Osteoblast (primary cell): ENCODE measurements around the gene PTPMT1. TPM values are rescaled to one million over a fixed set of nuclear protein-coding genes. Genes with fewer than 3 reads are reported as not detected.
"Not testable (repeated sequence)": the region's sequence is repeated elsewhere in the genome, so short reads cannot be mapped to it uniquely, and the experiment has no call there.

Experiments
- DNase-seq: peaks from one replicate; pipeline ENCODE4 v3.0.0; 2011; ENCODE audit warnings: low spot score, mixed read lengths; ENCODE audit not compliant: insufficient read length; ENCODE audit errors: missing footprints
- H2AFZ ChIP-seq: 2 replicates; pipeline ENCODE4 v1.6.0; 2011; ENCODE audit warnings: mild to moderate bottlenecking, low read length
- H3K27ac ChIP-seq: 2 replicates; pipeline ENCODE4 v1.5.1; 2011; ENCODE audit warnings: mild to moderate bottlenecking, low read depth, low read length, moderate library complexity
- H3K27me3 ChIP-seq: 2 replicates; pipeline ENCODE4 v1.6.0; 2012; ENCODE audit warnings: mild to moderate bottlenecking, control low read depth, inconsistent platforms, low read length, moderate library complexity; ENCODE audit not compliant: insufficient read depth
- H3K36me3 ChIP-seq: 2 replicates; pipeline ENCODE4 v1.5.1; 2011; ENCODE audit warnings: mild to moderate bottlenecking, low read length, control low read depth, moderate library complexity; ENCODE audit not compliant: insufficient read depth
- H3K4me1 ChIP-seq: 2 replicates; pipeline ENCODE4 v1.5.1; 2011; ENCODE audit warnings: mild to moderate bottlenecking, low read length, control low read depth, moderate library complexity; ENCODE audit not compliant: insufficient read depth
- H3K4me2 ChIP-seq: 2 replicates; pipeline ENCODE4 v1.6.0; 2011; ENCODE audit warnings: mild to moderate bottlenecking, low read length; ENCODE audit not compliant: insufficient read depth
- H3K4me3 ChIP-seq: fragments of 200-600 bp; sonication (generic); 3 replicates; pipeline ENCODE4 v1.5.1; 2012; ENCODE audit warnings: mild to moderate bottlenecking, low read length, inconsistent platforms; ENCODE audit not compliant: insufficient read depth
- H3K79me2 ChIP-seq: 2 replicates; pipeline ENCODE4 v1.6.0; 2012; ENCODE audit warnings: mild to moderate bottlenecking, low read length, control low read depth, inconsistent platforms; ENCODE audit not compliant: insufficient read depth
- H3K9me3 ChIP-seq: 2 replicates; pipeline ENCODE4 v1.5.1; 2011; ENCODE audit warnings: low read depth, low read length, control low read depth
- H4K20me1 ChIP-seq: 2 replicates; pipeline ENCODE4 v1.6.0; 2012; ENCODE audit warnings: mild to moderate bottlenecking, low read length, control low read depth; ENCODE audit not compliant: insufficient read depth
- total RNA-seq: library from RNA; depleted of rRNA; stranded (reverse); fragments of >200 nt; gene quantifications from 2 replicates; pipeline ENCODE4 v1.2.3, GENCODE V29; 2012
- TF ChIP-seq, protein P1 (sequence below): IDR thresholded peaks from 2 replicates; pipeline ENCODE4 v1.5.1; 2011; ENCODE audit warnings: mild to moderate bottlenecking, low read depth, low read length, moderate library complexity; ENCODE audit errors: extremely low read depth

PTPMT1 gene
- total RNA-seq, 1 donor, result 80.7 TPM

DNA sequence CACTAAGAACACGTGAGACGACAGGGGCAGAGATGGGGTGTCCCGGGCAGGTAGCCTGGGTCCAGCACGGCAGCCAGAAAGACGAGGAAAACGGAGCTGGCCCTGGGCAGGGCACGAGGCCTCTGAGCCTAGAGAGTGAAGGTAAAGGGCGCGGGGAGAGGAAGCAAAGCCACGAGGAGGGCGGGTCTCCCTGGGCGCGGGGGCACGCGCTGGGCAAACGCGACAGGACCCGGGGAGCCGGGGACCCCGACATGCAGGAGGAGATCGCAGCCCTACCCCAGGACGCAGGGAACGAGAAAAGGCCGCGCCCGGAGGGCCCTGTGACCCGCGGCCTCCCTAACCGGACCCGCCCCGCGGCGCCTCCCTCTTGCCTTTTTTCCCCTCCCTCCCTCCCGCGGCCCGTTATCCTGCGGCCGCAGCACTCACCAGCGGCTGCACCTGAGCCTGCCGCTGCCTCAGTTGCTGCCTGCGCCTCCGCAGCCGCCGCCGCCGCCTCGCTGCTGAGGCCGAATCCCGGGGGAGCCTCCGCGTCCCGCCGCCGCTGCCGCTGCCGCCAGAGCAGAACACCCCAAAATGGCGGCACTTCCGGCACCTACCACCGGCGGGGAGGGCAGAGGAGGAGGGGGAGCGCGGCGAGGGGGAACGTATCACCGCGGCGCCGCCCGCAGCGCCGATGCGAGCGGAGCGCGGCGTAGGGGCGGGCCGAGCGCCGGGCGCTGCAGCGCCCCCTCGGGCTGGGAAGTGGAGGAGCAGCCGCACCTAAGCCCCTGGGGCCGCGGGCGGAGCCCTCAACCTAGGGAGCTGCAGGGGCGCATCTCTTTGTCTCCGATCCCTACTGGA lies 12.6 kb upstream of the PTPMT1 start, which contains the start of gene CELF1:
Gene CELF1 (minus strand): TSS at position 567 of the 840 bp plus-strand sequence. CDS start 53,609 bp downstream, outside the sequence.
- Histone ChIP-seq H3K27me3 (no peaks in the 10 kb centered on the region), H3K4me3 (peak within 1 kb of the TSS; percentile 97), H3K9me3 (no peaks in the 10 kb centered on the region), H3K79me2 (peaks cover 52% of the 10 kb centered on the region), H3K27ac (peak within 1 kb of the TSS; percentile 88), H2AFZ (peak within 1 kb of the TSS; percentile 98), H3K4me2 (peak within 1 kb of the TSS; percentile 90), H4K20me1 (peaks cover 29% of the 10 kb centered on the region), H3K4me1 (peaks cover 15% of the 10 kb centered on the region), H3K36me3 (peaks cover 3% of the 10 kb centered on the region)
- peak; percentile 97 for DNase-seq
- TF ChIP-seq, protein P1, sequence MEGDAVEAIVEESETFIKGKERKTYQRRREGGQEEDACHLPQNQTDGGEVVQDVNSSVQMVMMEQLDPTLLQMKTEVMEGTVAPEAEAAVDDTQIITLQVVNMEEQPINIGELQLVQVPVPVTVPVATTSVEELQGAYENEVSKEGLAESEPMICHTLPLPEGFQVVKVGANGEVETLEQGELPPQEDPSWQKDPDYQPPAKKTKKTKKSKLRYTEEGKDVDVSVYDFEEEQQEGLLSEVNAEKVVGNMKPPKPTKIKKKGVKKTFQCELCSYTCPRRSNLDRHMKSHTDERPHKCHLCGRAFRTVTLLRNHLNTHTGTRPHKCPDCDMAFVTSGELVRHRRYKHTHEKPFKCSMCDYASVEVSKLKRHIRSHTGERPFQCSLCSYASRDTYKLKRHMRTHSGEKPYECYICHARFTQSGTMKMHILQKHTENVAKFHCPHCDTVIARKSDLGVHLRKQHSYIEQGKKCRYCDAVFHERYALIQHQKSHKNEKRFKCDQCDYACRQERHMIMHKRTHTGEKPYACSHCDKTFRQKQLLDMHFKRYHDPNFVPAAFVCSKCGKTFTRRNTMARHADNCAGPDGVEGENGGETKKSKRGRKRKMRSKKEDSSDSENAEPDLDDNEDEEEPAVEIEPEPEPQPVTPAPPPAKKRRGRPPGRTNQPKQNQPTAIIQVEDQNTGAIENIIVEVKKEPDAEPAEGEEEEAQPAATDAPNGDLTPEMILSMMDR, result peak; percentile 72

DNA sequence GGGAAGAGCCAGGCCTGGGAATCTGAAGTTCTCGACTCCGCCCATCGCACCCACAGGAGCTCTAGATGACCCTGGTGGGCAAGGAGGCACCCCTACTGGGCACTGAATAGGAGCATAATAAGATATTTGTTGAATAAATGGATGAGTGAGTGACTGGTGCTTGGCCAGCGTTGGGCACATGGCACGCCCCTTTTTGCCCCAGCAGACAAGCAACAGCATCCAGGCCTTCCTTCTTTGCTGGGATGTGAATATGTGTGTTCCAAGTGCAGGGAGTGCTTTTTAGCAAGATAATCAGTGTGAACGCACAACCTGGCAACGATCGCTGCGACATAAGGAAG lies 12.0 kb upstream of the PTPMT1 start:
- Histone ChIP-seq H3K9me3 (no peaks in the 10 kb centered on the region), H3K4me1 (peaks cover 11% of the 10 kb centered on the region), H4K20me1 (peaks cover 25% of the 10 kb centered on the region), H3K36me3 (peaks cover 3% of the 10 kb centered on the region), H3K27me3 (no peaks in the 10 kb centered on the region), H3K4me2 (peak overlapping the region; percentile 90), H3K79me2 (peaks cover 46% of the 10 kb centered on the region), H2AFZ (peak overlapping the region; percentile 98), H3K4me3 (peak overlapping the region; percentile 97), H3K27ac (peak overlapping the region; percentile 47)
- TF ChIP-seq, protein P1, result no peak
- DNase-seq, result peak; percentile 91

- H3K9me3 ChIP-seq, H2AFZ ChIP-seq, H4K20me1 ChIP-seq, H3K27me3 ChIP-seq, H3K4me1 ChIP-seq, H3K4me3 ChIP-seq, H3K4me2 ChIP-seq, H3K36me3 ChIP-seq, H3K79me2 ChIP-seq, H3K27ac ChIP-seq, DNase-seq: not testable (repeated sequence)
Measured at GRCh38 chr11:47557004-47557403, 8.4 kb upstream of the PTPMT1 start.

DNA sequence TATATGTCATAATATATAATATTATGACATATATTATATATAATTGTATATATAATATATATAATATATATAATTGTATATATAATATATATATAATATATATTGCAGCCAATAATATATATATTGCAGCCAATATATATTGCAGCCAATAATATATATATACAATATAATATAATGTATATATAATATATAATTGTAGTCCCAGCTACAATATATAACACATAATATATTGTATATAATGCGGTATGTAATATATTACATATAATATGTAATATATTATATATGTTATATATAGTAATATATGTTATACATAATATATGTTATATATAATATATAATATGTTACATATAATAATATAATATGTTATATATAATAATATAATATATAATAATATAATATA lies 6.7 kb upstream of the PTPMT1 start:
- no peak for DNase-seq

More for the DNA sequence above, 6.7 kb upstream of the PTPMT1 start:
- Histone ChIP-seq H3K27ac (no peak overlapping the region), H3K4me2 (no peak overlapping the region), H3K27me3 (no peaks in the 10 kb centered on the region), H3K9me3 (no peaks in the 10 kb centered on the region), H4K20me1 (no peaks in the 10 kb centered on the region), H3K4me3 (no peak overlapping the region), H3K4me1 (peaks cover 4% of the 10 kb centered on the region), H3K36me3 (no peaks in the 10 kb centered on the region), H2AFZ (no peak overlapping the region), H3K79me2 (no peaks in the 10 kb centered on the region)
- TF ChIP-seq, protein P1, result no peak
